GM06990 (cell line): ENCODE results near the gene CCNF.

Source experiments
- DNase-seq: peaks from one replicate; pipeline ENCODE4 v3.0.0-alpha.2; 2011; ENCODE audit not compliant: insufficient read length; ENCODE audit errors: extremely low read depth
- H3K27me3 ChIP-seq: replicated peaks from 2 replicates; pipeline ENCODE4 v1.6.0; 2011; ENCODE audit warnings: low read length; ENCODE audit not compliant: control insufficient read depth, insufficient read depth
- H3K36me3 ChIP-seq: 2 replicates; pipeline ENCODE4 v1.5.1; 2011; ENCODE audit warnings: low read length; ENCODE audit not compliant: control insufficient read depth, insufficient read depth
- H3K4me3 ChIP-seq: replicated peaks from 2 replicates; pipeline ENCODE4 v1.5.1; 2011; ENCODE audit warnings: low read depth, mild to moderate bottlenecking, control low read depth, low read length
- CTCF ChIP-seq: IDR thresholded peaks from 2 replicates; pipeline ENCODE4 v1.5.1; 2011; ENCODE audit warnings: low read length, control low read depth, mild to moderate bottlenecking, inconsistent platforms; ENCODE audit not compliant: insufficient read depth, poor library complexity, severe bottlenecking

Gene CCNF

DNA sequence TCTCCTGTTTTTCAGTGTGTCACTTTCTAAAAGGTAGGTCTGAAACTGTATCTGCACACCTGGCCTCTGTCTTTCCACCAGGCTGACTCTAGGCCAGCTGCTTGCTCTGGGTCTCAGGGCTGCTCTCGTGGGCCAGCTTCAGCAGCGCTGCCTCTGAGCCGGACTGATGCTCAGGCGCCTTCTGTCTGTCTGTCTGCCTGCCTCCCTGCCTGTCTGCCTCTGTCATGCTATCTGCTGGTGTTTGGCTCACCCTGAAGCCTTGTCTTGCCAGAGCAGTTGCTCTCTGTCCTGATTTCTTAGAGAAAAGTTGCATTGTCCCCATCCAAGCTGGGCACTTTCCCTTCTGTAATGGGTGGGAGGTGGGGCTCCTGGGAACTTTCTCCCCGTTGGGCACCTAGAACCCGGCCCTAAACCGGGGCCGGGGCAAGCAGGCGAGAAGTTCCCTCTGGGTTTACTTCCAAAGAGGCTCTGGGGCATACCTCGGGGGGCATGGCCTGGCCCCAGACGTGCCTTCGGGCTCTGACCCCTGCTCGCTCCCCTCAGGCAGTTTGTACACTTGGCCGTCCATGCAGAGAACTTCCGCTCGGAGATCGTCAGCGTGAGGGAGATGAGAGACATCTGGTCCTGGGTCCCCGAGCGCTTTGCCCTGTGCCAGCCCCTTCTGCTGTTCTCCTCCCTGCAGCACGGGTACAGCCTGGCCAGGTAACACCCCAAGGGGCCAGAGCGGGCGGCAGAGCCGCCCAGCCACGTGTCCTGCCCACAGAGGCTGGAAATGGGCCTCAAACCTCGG lies 68.6 kb downstream of the CCNF start:
- DNase-seq: no peak
- no peak overlapping the region for H3K4me3 ChIP-seq
- H3K27me3 ChIP-seq: no peaks in the 10 kb centered on the region
- H3K36me3 ChIP-seq: peaks cover 2% of the 10 kb centered on the region
- no peak for TF ChIP-seq CTCF

- no peak for DNase-seq
- Histone ChIP-seq H3K4me3 (no peak overlapping the region), H3K36me3 (peaks cover 2% of the 10 kb centered on the region), H3K27me3 (no peaks in the 10 kb centered on the region)
- TF ChIP-seq CTCF: no peak
Observed at GRCh38 chr16:2498531-2499253, 69.4 kb downstream of the CCNF start.

DNA sequence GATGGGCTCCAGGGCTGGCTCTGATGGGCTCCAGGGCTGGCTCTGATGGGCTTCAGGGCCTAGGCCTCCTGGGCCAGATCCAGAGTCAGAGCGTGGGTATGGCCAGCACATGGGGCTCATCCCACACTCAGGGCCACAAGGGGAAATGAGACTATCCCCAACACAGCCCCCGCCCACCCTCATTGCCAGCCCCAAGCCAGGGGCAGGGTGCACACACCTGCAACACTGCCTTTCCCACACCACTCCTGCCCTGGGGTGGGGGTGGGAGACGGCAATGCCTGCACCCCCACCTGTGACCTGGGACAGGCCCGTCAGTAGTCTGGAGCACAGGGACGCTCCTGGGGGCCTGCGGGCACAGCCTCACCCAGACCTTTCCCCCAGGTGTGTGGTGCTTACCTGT lies 70.2 kb downstream of the CCNF start:
- Histone ChIP-seq H3K36me3 (peaks cover 2% of the 10 kb centered on the region), H3K4me3 (no peak overlapping the region), H3K27me3 (no peaks in the 10 kb centered on the region)
- DNase-seq: no peak
- no peak for TF ChIP-seq CTCF

DNA sequence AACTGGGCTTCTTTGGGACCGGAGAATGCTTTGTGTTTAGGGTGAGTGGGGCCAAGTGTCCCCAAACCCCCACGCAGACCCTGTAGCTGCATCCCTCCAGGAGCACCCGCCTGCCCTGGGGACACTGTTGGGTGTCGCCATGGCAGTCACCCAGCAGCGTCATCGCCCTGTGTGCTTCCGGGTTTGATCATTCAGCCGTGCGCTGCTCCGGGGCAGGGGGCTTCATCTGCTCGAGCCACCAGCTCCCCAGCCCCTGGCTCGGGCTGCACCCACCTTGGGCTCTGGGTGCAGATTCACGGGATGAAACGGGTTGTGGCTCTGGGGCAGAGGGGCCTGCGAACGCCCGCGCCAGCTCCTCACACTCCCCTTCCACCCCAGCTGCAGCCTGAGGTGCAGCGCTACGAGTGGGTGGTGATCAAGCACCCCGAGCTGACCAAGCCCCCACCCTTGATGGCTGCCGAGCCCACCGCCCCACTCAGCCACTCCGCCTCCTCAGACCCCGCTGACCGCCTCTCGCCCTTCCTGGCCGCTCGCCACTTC lies 70.7 kb downstream of the CCNF start:
- no peak for TF ChIP-seq CTCF
- Histone ChIP-seq H3K4me3 (no peak overlapping the region), H3K36me3 (peaks cover 2% of the 10 kb centered on the region), H3K27me3 (no peaks in the 10 kb centered on the region)
- DNase-seq: no peak

GRCh38 chr16:2500430-2500917 lies 71.2 kb downstream of the CCNF start:
- Histone ChIP-seq H3K27me3 (no peaks in the 10 kb centered on the region), H3K36me3 (peaks cover 2% of the 10 kb centered on the region), H3K4me3 (no peak overlapping the region)
- DNase-seq: no peak
- no peak for TF ChIP-seq CTCF
